GM18868 (cell line): ENCODE results near the gene GPR137.
"Not testable (repeated sequence)": the region's sequence is repeated elsewhere in the genome, so short reads cannot be mapped to it uniquely, and the experiment has no call there.

ENCODE experiments used
- ATAC-seq: cut with Tn5 transposase; IDR thresholded peaks from one replicate; pipeline ENCODE4 v1.9.1; 2021; ENCODE audit warnings: mild to moderate bottlenecking, moderate library complexity; ENCODE audit not compliant: unreplicated experiment

GPR137 gene

GRCh38 chr11:64284962-64285884 lies at the start of gene GPR137:
TSS of gene GPR137 (plus strand) at chr11:64285848. CDS start at chr11:64286525, 677 bp downstream.
- ATAC-seq, result peak; percentile 57

GRCh38 chr11:64237484-64237951 lies 48.1 kb upstream of the GPR137 start:
- ATAC-seq, result no peak

- ATAC-seq, result no peak
Observed at GRCh38 chr11:64238076-64238475, 47.6 kb upstream of the GPR137 start.

GRCh38 chr11:64238999-64239398 lies 46.6 kb upstream of the GPR137 start:
- no peak for ATAC-seq

- no peak for ATAC-seq
Observed at GRCh38 chr11:64239662-64240434, 45.8 kb upstream of the GPR137 start.

GRCh38 chr11:64240435-64241240 lies 45.0 kb upstream of the GPR137 start, which contains the start of gene FKBP2:
TSS of gene FKBP2 (plus strand) at chr11:64241095. CDS start at chr11:64242388, 1,293 bp downstream.
- peak; percentile 47 for ATAC-seq

GRCh38 chr11:64241241-64241490 lies 44.5 kb upstream of the GPR137 start:
- peak; percentile 76 for ATAC-seq

- peak; percentile 1 for ATAC-seq
Observed at GRCh38 chr11:64241491-64242374, 43.9 kb upstream of the GPR137 start.

GRCh38 chr11:64243236-64243854 lies 42.3 kb upstream of the GPR137 start:
- ATAC-seq, result no peak

- ATAC-seq, result no peak
Observed at GRCh38 chr11:64244107-64244506, 41.5 kb upstream of the GPR137 start.

GRCh38 chr11:64244966-64245365 lies 40.7 kb upstream of the GPR137 start:
- ATAC-seq, result no peak

GRCh38 chr11:64245401-64245796 lies 40.2 kb upstream of the GPR137 start:
- no peak for ATAC-seq

- no peak for ATAC-seq
Observed at GRCh38 chr11:64245797-64246620, 39.6 kb upstream of the GPR137 start.

GRCh38 chr11:64246621-64246870 lies 39.1 kb upstream of the GPR137 start:
- not testable (repeated sequence) for ATAC-seq

GRCh38 chr11:64246871-64247728 lies 38.5 kb upstream of the GPR137 start, which contains the start of gene PPP1R14B:
TSS of gene PPP1R14B (minus strand) at chr11:64246943. CDS start at chr11:64246673, 270 bp downstream.
- no peak for ATAC-seq

GRCh38 chr11:64247729-64248531 lies 37.7 kb upstream of the GPR137 start:
- ATAC-seq, result no peak

- no peak for ATAC-seq
Observed at GRCh38 chr11:64248578-64248977, 37.1 kb upstream of the GPR137 start.
